OCI-LY1 (cell line): ENCODE measurements around the gene AMIGO2.

ENCODE experiments used
- EZH2 ChIP-seq: fragments of 200-600 bp; sonication (generic), shearing (Covaris generic); IDR thresholded peaks from 2 replicates; pipeline ENCODE4 v1.8.0; 2017; ENCODE audit warnings: borderline replicate concordance, mixed run types, mild to moderate bottlenecking, antibody characterized with exemption, low read length, moderate library complexity, mixed read lengths
- TF ChIP-seq, protein P1 (sequence below): fragments of 200-600 bp; sonication (generic), shearing (Covaris generic); IDR thresholded peaks from 2 replicates; pipeline ENCODE4 v1.5.1; 2017; ENCODE audit warnings: mild to moderate bottlenecking, antibody characterized with exemption, low read length, moderate library complexity, mixed read lengths

DNA sequence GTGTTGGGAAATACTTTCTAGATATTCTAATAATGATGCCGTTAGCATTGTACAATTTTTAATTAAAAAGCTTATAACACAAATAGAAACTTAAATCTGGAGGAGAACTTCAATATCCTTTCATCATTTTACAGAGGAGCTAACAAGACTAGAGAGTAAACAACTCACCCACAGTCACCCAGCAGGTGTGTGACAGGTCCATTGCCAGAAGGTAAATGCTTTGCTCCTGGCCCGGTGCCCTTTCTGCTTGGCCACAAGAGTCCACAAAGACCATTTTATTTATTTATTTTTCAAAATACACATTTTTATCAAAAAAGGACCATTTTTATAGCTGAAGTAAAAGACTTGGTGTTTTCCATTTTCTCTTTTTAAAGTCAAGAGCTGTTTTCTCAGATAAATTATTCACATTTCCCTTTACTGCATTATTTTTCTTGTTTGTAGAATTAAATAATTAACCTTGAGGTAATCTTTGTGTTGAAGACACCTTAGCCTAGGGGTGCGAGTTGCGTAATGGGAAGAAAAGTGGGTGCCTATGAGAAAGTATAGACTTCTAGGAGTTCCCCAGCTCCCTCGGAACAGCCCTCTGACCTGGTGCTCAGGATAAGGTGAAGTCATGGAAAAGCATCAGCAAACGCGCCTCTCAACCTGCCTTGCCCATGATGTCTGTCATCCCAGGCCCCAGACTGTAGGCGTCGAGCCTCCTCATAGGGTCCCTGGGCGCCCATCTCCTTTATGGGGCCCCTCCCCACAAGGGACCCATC lies 26.3 kb upstream of the AMIGO2 start:
- TF ChIP-seq, protein P1, sequence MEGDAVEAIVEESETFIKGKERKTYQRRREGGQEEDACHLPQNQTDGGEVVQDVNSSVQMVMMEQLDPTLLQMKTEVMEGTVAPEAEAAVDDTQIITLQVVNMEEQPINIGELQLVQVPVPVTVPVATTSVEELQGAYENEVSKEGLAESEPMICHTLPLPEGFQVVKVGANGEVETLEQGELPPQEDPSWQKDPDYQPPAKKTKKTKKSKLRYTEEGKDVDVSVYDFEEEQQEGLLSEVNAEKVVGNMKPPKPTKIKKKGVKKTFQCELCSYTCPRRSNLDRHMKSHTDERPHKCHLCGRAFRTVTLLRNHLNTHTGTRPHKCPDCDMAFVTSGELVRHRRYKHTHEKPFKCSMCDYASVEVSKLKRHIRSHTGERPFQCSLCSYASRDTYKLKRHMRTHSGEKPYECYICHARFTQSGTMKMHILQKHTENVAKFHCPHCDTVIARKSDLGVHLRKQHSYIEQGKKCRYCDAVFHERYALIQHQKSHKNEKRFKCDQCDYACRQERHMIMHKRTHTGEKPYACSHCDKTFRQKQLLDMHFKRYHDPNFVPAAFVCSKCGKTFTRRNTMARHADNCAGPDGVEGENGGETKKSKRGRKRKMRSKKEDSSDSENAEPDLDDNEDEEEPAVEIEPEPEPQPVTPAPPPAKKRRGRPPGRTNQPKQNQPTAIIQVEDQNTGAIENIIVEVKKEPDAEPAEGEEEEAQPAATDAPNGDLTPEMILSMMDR, result no peak
- TF ChIP-seq EZH2, result no peak
